NK-92 treated with Interleukin-12 subunit alpha and Interleukin-12 subunit beta, amount 100 ng/mL, for 24 hours (cell line): Measurements from ENCODE around the gene TP73.
"Not testable (repeated sequence)": the region's sequence is repeated elsewhere in the genome, so short reads cannot be mapped to it uniquely, and the experiment has no call there.

ENCODE experiments used
- DNase-seq: peaks from one replicate; lab custom pipeline; 2025; lab: John Stamatoyannopoulos, UW

The TP73 gene

DNA sequence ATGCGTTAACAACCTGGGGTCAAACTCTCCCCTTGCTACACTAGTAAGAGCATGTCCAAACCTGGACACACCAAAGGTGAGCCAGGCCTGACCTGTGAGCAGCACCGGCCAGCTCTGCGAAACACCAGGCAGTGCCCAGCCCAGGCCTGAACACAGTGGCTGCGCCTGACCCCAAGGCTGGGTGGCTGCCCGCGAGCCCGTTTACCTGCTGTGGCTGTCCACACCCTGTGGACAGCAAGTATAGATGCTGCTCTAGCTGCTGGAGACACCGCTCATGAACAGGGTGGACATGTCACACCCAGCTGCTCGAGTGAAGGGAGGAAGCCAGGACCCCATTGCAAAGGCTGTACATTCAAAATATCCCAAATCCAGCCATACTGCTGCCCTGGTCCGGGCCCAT lies 92.3 kb downstream of the TP73 start:
- no peak for DNase-seq

DNA sequence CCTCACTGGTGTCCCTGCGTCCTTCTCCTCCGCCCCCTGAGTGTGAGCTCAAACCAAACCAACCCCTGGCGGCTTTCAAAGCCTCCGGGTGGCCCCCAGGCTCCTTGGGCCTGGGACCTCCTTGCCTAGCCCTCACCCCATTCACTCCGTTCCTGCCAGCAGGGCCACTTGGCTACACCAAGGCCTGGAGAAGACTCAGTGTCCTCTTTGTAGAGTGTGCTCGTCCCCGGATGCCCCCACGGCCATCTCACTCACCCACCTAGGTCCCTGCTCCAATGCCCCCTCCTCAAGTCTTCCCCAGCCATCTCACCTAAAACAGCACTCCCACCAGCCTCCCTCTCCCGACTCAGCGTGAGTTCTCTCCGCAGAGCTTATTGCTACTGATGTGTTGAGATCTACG lies 92.8 kb downstream of the TP73 start:
- no peak for DNase-seq

DNA sequence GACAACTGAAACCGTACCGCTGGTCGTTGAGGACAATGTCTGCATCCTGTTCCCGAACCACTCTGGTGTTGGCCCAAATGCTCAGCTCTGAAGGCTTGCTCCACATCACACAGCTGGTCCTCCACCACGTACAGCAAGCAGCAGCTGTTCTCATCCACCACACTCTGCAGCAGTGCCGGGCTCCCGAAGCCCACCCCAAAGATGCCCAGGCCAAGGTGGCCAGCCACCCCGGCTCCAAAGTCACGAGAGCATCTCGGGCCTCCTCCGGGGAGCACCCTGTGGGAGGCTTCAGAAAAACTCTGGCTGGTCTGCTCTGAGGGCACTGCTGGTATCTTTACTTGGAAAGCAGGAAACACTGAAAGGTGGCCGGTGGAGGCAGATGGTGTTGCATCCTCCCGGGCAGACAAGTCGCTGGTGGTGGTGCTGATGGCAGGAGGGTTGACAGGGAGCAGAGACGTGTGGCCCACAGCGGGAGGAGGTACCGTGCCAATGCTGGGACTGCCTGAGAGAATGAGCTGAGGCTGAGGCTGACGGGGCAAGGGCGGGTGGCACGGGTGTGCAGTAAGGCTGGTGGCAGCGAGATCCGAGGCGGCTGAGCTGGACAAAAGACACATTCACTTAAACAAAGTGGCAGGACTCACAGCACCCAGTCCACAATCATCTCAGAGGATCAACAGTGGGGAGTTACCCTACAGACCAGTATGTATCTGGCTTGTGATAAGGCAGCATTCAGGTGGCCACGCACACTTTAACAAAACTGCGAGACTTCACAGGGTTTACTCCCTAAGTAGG lies 93.5 kb downstream of the TP73 start:
- DNase-seq, result no peak

DNA sequence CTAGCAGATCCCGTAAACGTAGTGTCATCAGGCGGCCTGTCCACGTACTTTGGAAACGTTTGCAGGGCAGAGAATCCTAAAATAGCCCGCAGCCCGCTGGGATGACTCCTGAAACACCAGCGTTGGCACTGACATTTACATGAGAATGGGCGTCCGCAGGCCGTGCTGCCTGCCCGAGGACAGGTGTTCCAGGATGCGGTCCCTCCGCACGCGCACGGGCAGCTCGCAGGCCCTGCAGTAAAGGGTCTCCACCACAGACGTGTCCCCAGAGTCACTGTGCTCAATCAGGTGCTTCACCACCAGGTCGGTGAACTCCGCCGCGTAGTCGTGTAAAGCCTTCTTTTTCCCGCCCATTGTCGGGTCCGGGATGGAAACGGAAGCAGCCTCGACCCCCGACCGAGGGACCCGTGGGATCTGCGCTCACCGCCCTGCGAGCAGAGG lies 94.1 kb downstream of the TP73 start:
- no peak for DNase-seq

DNA sequence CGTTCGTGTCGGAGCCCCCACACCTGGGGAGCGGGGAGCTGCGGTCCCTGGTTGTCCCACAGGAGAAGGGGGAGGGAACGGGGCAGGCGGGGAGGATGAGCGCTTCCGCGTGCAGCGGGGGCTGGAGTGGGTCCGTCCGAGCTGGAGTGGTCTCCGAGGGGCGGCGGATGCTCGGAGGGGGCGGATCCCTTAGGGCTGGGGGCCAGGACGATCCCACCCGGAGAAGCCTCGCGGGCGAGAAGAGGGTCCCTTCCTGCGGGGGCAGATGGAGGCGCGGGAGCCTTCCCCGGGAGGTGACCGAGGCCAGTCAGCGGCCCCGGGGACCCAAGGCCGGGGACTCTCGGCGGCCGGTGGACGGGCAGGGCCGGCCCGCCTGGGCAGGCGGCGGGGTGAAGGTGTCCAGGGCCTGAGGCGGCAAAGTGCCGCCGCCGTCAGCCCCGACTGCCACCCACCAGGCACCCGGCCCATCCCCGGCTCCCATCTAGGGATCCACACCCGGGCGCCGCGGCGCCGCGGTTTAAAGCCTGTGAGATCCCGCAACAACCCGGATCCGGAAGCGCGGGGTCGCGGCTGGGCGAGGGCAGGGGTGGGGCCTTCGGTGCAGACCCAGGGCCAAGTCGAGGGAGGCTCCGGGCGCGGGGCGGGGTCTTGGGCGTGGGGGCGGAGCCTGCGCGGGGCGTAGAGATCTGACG lies 94.7 kb downstream of the TP73 start:
- no peak for DNase-seq

DNA sequence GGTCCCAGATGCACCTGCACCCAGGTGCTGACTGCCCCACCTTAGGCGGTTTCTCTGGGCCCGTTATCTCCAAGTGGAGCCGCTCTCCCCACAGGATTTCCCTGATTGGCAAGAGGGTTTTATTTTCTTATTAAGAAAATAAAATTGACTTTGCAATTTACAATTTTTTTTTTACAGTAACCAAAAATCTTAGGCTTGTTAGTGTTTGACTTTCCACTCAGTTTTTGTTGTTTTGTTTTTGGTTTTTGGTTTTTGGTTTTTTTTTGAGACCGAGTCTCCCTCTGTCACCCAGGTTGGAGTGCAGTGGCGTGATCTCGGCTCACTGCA lies 95.2 kb downstream of the TP73 start:
- no peak for DNase-seq

DNA sequence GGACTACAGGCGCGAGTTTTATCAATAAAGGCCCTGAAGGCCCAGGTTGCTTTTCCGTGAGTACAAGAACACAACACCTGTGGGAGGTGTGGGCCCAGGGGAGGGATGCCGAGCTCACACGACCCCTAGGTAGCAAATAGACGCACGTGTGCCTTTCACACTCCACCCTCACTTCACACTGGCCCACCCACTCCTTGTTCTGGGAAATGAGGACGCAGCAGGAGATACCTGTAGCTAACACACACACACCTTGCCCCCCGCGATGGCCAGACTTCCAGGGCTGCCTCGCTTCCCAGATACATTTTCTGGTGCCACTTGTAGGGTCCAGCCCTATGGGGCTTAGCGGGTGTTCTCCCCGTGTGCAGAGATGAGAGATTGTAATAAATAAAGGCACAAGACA lies 95.6 kb downstream of the TP73 start:
- no peak for DNase-seq

DNA sequence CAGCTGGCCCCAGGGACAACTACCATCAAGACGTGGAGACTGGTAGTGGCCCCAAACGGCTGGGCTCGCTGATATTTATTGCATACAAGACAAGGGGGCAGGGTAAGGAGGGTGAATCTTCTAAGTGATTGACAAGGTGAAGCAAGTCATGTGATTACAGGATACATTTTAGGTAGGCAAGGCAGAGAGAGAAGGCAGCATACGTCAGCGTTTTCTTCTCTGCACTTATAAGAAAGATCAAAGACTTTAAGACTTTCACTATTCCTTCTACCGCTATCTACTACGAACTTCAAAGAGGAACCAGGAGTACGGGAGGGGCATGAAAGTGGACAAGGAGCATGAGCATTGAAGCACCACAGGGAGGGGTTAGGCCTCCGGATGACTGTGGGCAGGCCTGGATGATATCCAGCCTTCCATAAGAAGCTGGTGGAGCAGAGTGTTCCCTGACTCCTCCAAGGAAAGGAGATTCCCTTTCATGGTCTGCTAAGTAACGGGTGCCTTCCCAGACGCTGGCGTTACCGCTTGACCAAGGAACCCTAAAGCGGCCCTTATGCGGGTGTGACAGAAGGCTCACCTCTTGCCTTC lies 96.1 kb downstream of the TP73 start:
- DNase-seq, result not testable (repeated sequence)

DNA sequence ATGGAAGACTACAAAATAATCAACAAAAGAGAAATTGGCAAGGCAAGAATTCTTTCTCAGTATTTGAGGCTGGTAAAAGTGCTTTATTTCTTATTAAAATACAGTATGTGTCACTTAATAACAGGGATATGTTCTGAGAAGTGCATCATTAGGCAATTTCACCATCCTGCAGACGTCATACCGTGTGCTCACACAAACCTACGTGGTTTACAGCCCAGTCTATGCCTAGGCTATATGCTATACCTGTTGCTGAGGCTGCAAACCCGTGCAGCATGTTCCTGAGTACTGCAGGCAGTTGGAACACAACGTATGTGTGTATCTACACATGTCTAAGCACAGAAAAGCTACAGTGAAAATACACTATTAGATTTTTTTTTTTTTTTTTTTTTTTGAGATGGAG lies 97.2 kb downstream of the TP73 start:
- no peak for DNase-seq

DNA sequence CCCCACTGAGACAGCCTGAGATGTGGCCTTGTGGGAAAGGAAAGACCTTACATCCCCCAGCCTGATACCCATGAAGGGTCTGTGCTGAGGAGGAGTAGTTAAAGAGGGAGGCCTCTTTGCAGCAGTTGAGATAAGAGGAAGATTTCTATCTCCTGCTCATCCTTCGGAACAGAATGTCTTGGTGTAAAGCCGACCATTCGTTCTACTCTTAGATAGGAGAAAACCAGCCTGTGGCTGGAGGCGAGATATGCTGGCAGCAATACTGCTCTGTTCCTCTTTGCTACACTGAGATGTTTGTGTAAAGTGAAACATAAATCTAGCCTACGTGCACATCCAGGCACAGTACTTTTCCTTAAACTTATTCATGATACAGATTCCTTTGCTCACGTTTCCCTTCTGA lies 98.4 kb downstream of the TP73 start:
- no peak for DNase-seq

DNA sequence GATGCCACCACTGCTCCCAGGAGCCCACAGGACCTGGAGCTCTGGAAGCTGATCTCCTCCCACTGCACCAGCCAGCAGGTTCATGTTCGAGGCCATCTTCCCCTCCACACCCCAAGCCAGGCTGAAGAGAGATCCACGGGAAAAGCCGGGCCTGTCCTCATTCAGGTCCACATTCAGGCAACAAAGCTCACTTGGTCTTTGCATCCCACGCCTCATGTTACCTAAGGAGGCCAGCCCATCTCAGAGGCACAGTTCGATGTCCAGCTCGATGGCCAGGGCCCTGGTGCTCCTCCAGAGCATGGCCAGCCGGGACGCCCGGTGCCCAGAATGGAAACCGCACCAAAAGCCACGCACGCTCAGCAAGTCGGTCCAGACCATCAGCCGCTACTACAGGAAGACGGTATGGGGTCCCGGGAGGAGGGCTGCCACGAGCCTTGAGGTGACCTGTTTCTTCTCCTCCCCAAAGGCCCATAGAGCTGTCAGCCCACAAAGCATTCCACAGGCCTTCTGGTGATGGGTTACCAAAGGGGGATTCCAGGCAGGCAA lies 100.2 kb downstream of the TP73 start, which contains the start of gene CCDC27:
Gene CCDC27 (plus strand): TSS at position 51 of the 546 bp plus-strand sequence. CDS start 32 bp downstream, at position 83.
- DNase-seq, result no peak

DNA sequence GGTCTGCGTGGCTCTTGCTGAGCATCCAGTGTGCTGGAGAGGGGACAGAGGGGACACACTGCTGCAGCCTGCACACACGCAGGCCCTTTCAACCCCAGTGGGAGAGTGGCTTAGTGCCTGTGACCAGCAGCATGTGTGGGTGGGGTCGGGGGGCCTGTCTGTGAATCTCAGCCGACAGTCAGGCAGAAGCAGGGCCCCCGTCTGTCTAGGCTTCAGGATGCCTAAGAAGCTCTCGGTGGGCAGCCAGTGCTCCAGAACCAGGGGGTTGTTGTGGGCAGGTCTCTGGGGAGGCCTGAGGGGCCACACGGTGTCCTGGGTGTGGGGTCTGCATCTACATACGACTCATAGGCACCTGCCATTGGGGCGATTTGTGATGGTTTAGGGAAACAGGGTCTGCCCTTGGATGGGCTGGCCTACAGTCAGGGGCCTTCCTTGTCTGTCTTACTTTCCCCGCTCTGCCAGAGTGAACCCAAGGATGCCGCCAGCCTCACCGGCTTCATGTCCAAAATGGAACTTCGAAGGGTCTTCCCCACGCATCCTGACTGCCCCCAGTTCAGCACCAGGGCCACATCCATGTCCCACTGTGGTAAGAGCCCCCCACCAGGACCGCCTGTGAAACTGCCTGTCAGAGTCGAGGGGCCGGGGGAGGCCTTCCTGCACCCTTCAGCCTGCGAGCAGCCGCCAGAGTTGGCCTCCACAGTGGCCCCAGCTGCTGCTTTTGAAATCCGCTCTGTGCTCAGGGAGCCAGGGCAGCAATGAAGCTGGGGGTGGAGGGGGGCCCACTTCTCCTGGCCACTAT lies 101.5 kb downstream of the TP73 start:
- DNase-seq, result no peak

DNA sequence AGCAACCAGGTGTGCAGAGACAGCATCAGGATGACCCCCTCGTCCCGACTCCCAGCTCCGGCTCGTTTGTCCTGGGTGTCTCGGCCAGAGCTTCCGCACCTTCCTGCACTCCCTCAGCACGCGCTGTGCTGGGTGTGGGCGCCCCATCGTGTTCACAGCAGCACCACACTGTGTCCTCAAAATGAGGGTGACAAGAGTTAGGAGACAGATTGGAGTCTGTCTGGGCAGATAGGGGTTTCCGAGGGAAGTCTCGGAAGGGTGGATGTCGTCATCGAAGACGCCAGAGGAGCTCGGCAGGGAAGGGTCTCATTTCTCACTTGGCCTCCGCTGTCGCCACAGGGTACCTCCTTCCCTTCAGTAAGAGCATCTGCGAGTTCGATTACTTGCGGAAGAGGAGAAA lies 104.1 kb downstream of the TP73 start:
- DNase-seq, result no peak

DNA sequence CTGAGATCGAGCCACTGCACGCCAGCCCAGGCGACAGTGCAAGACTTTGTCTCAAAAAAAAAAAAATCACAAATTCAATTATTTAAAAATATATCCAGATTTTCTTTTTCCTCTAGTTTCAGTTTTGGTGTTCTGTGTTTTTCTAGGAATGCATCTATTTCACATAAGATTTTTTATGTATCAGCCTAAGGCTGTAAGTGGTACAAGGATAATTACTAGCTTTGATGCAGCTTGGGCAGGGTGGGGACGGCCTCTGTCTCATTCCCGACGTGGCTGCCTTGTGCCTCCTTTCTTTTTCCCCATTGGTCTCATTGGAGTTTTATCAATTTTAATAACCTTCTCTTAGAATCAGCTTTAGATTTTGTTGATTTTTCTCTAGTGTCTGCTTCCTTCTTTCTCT lies 106.8 kb downstream of the TP73 start:
- no peak for DNase-seq

DNA sequence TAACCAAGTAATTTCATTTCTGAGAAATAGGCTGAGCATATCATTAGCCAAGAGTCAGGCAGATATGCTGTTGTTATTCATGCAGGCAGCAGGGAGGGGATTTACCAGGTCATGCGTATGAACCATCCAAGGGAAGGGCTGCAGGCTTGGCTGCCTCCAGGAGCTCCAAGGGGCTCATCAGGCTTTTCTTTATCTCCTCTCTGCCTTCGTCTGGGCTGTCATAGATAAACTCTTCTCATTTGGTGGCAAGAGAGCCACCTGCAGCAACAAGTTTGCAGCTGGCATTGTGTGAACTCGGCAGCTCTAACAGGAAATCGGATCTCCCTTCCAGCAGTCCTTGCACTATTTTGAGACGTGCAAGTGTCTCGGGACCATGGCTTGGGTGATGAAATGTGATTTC lies 107.5 kb downstream of the TP73 start:
- DNase-seq, result no peak

DNA sequence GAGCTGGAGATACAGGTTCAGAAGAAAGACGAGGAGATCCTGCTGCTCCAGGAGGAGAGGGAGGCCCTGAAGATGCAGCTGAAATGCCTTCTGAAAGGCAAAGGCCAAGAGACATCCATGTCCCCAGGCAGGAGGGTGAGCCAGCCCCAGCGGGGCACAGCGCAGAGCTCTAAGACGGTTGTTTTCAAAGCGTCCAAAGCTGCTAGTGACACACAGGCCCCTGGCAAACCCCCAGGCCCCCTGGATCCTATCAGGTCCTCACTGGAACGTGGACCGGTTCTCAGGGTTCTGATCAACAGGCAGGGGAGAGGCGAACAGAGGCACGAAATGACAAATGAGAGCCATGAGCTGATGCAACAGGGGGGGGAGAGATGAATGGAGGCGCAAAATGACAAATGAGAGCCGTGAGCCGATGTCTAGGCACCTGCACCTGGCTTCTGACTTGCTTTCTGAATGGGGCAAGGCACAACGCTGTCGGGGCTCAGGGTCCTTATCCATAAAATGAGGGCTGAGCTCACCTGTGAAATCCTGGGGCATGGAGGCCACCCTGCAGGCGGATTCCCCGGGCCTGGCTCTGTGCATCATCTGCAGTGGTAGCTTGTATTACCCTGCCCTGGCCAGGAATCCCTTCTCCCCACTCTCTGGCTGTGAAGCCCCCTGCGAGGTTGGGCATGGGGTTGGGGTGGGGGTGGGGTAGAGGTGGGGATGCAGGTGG lies 109.1 kb downstream of the TP73 start:
- DNase-seq, result no peak

DNA sequence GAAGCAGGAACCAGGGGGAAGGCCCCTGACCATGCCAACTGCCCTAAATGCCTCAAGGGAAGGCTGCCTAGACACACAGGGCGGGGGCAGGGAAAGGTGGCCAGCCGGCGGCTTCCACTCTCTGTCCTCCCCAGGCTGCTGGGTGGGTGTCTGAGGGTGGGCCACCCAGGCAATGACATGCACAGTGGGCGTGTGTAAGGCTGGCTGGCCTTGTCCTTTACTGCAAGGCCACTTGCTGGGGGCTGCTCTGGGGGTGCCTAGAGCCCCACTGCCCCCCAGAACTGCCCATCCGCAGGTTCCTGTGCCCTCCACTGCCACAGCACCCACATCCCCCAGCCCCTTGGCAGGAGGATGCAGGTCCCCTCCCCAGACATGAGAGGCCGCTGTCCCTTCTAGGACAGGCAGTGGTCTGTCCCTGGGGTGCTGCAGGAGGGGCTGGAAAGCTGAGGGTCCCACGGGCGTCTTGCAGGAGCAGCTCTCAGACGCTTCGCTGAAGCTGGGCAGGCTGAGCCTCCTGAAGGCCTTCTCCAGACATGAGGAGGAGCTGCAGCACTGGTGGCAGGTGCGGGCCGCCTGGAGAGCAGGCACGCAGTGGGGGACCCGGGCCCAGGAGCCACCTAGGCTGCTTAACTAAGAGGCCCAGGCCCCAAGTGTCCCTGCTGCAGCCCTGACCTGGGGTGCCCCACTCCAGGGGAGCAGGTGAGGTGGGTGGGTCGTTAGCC lies 110.0 kb downstream of the TP73 start:
- DNase-seq, result no peak

DNA sequence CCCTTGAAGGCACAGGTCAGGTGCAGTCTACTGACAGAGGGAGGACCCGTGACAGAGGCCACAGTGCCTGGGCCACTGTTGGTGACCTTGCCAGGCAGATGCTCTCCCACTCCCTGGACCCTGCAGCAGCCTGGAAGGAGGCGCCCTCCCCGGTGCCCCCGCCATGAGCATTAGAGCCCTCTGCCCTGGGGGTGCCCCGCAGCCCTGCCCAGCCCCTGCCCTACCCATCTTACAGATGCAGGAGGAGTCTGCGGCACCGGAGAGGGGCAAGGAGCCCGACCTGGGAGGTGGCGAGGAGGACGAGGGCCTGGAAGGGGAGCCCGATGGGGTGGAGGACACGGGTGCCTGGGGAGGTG lies 110.5 kb downstream of the TP73 start:
- no peak for DNase-seq

DNA sequence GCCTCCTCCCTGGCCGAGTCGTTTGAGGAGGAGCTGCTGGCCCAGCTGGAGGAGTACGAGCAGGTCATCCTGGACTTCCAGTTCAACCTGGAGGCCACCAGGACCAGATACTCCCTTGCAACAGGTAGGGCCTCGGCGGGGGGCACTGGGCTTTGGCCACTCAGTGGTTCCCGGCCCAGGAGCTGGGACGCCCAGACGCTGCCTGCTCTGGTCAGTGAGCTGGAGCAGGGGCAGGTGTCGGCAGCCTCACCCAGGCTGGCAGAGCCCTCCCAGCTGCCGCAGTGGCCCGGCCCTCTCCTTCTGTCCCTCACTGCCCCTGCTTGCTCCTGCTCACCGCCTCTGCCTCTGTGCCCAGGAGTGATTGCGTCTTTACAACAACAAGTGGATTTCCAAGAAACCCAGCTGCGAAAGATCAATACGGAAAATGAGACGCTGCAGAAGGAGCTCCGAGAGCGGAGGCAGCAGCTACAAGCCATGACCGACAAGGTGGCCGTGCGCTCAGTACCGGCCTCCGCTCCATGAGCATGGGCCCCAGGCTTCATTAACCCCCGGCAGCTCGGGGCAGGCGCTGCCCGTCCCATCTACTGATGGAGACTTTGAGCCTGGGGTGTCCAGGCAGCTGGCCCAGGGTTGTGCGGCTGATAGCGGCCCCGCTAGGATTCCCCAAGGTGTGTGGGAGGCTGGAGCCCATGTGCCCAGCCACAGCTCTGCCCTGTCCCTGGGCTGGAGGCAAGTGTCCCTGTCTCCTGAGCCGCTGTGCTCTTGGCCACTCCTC lies 111.2 kb downstream of the TP73 start:
- no peak for DNase-seq

DNA sequence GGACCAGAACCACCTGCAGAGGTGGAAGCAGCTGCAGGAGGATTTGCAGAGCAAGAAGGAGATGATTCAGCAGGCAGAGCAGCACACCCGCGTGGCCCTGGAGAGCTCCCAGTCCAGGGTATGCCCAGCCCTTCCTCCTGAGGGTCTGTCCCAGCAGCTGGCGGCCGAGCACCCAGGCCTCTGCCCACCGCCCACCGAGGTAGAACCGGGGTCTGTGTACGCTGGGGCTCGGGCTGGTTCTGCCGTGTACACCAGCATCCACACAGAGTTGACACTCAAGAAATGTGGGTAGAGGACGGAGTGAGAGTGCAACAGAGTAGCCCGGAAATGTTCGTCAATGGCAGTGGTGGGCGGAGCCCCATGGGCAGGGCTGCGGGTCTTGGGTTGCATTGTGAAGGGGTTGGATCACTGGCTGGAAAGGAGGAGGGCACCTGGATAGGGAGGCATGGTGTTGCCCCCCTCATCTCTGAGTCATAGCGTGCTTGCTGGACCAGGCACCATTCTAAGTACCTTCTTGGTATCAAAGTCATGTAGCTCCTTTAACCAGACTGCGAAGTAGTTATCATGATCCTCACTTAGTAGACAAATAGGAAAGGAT lies 115.1 kb downstream of the TP73 start:
- DNase-seq, result no peak
